ENCODE data around the gene SDR42E2.
"Not testable (repeated sequence)": the region's sequence is repeated elsewhere in the genome, so short reads cannot be mapped to it uniquely, and the experiment has no call there.

The SDR42E2 gene

DNA sequence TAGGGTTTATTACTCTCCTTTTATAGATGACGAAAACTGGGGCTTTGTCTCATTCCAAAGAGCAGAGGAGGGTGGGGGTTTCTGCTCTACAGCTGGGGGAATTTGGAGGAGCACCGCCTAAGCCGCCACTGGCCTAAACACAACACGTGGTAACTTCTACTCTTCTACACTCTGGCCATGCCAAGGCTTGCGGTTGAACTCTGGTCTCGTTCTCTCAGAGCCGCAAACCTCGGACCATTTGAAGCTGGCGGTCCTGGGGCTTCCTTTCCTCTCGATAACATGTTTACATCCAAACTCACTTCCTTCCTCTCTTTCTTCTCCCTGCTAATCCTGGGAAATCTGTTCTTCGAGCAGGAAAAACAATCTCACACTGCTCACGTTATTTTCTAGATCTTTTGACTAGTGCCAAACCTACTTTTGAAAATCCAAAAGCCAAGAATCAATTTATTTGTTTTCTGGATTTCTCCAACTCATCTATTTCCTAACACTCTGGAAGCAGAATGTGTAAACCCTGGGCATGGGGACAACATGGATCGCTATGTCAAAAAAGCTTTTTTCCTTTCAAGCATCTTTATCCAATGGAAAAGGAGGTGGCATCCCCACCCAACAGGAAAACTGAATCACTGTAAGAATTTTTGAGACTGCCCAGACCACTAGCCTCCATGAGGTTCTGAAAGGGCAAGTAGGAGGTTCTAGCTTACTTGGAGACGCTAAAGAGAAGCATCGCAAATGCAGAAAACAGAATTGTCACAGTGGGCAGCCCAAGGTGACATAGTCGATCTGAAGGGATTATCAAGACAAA lies 30.2 kb downstream of the SDR42E2 start:
- no peak for DNase-seq

DNA sequence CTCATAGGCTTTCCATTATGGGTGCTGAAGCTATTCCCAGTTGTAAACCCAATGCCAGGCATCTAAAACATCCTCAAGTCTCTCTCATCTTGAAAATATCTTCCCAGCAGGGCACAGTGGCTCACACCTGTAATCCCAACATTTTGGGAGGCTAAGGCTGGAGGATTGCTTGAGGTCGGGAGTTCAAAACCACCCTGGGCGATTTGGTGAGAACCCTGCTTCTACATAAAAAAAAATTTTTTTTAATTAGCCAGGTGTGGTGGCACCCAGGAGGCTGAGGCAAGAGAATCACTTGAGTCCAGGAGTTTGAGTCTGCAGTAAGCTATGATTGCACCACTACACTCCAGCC lies 30.7 kb downstream of the SDR42E2 start:
- DNase-seq = no peak

DNA sequence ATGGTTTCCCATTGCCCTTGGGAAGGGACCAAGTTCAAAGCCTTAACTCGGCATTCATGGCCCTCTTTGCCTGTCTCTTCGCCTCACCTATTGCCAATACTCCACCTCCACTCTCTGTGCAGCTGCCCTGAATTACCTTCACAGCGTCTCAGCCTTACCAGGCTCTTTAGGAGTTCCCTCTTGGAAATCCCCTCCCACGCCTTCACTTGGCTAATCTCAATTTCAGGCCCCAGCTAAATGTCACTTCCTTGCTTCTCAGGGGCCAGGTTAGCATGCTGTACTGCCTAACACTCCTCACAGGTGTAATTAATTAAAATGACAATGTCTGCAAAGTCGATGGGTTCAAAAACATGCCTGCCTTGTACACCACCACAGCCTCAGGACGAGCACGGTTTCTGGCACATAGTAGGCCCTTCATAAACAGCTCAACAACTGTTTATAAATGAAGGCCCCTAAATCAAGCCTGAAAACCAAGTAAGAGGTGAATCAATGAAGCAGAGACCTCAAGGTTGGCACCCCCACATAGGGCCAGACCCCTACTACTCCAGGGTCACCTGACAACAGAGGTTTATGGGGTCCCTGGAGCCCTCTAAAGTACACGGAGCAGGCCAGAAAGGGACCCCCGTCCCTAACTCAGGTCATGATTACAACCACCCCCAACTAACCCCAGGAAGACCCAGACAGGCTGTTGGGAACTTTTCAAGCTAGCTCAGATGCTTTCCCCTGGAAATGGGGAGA lies 32.6 kb downstream of the SDR42E2 start:
- no peak for DNase-seq

DNA sequence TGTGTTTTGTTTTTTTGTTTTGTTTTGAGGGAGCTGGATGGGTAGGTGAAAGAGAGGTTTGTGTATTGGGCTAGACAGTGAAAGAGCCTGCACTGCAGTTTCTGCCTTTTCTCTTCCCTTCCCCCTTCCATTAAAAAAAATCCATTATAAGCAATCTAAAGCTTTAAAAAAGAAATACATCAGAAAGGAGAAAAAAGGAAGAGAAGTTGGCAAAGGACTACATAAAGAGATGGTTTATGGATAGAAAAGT lies 33.1 kb downstream of the SDR42E2 start:
- DNase-seq = no peak

DNA sequence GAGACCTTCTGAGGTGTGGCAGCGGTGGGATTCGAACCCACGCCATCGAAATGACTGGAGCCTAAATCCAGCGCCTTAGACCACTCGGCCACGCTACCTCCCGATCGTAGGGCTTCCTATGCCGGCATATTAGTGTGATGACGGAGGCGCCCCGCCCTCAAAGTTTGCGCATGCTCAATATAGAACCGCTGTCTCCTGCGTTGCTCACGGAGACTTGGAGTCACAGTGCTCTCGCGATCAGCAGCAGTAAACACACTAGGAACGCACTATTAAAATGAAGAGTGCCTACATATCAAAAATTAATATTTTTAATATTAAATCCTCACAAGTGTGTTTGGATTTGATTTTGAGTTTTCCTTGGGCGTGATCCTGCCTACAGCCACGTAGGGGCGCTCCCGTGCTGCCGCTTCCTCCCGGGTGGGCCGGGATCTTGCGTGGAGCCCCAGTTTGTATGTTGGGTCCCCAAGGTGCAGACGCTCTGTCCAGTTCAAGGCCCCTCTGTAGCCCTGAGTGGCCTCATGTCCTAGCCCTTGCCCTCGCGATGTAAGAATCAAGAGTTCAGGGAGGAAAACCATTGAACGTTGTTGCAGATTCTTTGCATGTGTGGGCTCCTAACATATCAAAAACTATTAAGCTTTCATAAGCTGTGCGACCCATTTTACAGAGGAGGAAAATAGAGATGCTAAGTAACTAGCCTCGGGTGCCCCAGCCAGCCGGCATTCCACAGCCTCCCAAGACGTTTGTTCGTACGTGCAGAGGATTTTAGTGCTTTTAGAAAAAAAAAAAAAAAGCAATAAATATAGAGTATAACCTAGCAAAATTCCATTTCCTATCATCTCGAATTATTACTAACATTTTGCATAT lies 33.6 kb downstream of the SDR42E2 start:
- peak; percentile 44 for DNase-seq

DNA sequence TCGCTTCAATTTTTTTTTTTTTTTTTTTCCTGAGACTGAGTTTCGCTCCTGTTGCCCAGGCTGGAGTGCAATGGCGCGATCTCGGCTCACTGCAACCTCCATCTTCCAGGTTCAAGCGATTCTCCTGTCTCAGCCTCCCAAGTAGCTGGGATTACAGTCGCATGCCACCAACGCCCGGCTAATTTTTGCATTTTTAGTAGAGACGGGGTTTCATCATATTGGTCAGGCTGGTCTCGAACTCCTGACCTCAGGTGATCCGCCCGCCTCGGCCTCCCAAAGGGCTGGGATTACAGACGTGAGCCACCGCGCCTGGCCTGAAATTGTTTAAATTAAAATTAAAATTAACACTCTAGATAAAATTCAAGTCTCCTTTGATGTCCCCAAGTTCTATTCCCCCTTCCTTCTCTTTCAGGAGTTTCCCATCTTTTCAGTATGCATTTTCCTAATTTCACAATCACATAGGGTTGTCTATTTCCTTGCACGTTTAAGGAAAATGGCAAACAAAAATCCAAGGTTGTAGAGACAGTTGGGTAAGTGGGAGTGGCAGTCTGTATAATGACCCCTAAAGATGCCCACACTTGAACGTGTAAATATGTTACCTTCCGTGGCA lies 34.4 kb downstream of the SDR42E2 start:
- not testable (repeated sequence) for DNase-seq

DNA sequence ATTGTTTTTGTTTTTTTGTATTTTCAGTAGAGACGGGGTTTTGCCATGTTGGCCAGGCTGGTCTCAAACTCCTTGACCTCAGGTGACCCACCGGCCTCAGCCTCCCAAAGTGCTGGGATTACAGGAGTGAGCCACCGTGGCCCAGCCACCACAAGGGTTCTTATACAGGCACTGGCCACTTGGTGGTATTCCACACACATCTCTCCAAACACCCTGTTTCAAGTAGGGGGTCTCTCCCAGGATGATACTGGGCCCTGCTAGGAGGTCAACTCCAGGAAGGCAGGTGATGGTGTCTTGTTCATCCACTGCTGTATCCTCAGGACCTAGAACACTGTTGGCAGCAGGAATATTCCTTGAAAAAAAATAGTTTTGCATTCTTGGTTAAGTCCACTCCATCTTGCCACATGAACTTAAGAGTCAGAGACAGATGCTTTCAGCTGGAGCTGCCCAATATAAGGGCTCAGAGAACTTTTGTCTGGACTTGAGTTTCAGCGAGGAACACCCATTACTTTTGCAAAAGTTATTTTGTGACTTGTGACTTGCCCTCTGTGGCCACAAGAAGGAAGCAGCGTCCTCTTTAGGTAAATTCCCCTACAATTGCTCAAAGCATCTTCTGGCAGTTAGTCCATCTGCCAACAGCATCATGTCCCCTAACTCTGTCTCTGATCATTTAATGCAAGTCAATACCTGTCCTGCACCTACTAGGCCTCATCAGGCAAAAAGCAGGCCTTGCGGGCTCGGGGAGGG lies 36.4 kb downstream of the SDR42E2 start:
- DNase-seq = no peak

DNA sequence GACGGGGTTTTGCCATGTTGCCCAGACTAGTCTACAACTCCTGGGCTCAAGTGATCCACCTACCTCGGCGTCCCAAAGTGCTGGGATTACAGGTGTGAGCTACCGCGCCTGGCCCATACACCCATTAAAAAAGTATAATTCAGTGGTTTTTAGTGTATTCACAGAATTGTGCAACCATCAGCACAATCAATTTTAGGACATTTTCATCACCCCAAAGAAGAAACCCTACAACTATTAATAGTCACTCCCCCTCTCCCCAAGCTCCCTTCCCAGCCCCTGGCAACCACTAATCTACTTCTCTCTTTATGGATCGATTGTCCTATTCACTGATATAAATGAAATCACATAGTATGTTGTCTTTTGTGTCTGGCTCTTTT lies 39.9 kb downstream of the SDR42E2 start:
- DNase-seq = no peak

DNA sequence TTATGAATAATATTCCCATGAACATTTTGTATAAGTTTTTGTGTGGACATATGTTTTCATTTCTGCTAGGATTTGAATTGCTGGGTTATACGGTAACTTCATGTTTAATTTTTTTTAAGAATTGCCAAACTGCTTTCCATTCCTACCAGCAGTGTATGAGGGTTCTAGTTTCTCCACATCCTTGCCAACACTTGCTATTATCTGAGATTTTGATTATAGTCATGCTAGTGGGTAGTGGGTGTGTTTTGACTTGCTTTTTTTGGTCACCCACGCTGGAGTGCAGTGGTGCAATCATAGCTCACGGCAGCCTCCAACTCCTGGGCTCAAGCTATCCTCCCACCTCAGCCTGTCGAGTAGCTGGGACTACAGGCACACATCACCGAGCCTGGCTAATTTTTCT lies 40.8 kb downstream of the SDR42E2 start:
- no peak for DNase-seq

DNA sequence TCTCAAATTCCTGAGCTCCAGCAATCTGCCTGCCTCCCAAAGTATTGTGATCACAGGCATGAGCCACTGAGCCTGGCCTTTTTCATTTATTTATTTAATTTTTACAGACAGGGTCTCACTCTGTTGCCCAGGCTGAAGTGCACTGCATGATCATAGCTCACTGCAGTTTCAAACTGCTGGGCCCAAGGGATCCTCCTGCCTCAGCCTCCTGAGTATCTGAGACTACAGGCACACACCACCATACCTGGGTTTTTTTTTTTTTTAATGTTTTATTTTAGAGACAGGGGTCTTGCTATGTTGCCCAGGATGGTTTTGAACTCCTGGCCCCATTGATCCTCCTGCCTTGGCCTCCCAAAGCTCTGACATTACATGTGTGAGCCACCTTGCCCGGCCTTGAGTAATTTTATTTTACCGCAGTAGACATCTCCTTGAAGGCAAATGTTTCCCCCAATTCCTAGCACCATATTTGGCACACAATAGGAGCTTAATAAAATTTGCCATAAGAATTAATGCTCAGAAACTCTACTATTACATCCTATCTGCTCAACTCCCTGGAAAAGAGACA lies 41.9 kb downstream of the SDR42E2 start:
- DNase-seq = no peak

DNA sequence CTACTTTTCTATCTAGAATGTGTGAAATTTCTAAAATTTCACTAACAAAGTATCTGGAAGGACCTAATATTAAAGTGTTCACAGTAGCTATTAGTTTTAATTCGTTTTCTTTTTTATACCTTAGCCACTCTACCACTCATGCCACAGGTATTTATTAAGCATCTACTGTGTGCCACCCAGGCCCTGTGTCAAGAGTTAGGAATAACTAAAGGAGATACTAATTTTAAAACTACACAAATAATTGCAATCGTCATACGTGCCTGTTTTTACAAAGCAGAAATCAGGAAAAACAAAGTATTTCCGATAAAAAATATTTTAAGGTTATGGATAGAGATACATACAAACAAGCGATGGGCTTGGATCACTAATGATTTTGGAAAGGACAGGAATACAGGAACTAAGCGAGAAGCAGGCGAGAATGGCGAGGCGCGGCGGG lies 43.3 kb downstream of the SDR42E2 start:
- no peak for DNase-seq

DNA sequence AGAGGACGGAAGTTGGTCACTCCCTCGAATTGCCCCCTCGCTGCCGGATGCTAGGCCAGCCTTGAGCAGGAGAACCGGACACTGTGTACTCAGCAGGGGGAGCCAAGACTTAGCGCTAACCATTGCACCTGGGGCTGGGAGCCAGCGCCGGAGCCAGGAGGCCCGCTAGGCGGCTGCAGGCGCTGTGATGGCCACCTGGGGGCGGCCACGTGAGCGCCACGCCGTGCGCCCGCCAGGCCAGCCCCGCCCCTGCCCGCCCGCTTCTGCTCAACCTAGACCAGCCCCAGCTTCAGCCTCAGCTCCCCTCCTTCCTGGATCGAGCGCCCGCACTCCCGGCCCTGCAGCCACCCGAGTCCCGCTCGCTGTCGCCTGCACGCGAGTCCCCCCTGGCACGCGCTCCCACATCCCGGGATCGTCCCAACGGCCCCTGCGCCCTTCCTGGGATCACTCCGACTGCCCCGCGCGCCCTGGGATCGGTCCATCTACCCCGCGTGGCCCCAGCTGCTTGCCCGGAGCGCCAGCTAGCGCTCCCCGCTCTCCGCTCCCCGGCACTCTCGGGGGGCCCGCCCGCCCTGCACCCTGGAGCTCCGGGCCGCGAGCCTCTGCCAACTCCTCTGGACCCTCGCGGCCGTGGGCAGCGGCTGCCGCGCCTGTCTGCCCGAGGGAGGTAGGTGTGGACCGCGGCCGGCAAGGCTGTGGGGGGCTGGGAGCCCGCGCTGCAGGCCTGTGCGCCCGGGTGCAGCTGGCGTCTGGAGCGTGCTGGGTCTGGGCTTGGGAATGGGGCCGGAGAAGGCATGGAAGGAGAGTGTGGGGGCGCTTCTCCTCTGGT lies 43.9 kb downstream of the SDR42E2 start, which contains the start of gene EEF2K:
Gene EEF2K, plus strand, starts transcription at position 266 of the 829 bp plus-strand sequence. CDS start 19,452 bp downstream, outside the sequence.
- DNase-seq = peak; percentile 91

DNA sequence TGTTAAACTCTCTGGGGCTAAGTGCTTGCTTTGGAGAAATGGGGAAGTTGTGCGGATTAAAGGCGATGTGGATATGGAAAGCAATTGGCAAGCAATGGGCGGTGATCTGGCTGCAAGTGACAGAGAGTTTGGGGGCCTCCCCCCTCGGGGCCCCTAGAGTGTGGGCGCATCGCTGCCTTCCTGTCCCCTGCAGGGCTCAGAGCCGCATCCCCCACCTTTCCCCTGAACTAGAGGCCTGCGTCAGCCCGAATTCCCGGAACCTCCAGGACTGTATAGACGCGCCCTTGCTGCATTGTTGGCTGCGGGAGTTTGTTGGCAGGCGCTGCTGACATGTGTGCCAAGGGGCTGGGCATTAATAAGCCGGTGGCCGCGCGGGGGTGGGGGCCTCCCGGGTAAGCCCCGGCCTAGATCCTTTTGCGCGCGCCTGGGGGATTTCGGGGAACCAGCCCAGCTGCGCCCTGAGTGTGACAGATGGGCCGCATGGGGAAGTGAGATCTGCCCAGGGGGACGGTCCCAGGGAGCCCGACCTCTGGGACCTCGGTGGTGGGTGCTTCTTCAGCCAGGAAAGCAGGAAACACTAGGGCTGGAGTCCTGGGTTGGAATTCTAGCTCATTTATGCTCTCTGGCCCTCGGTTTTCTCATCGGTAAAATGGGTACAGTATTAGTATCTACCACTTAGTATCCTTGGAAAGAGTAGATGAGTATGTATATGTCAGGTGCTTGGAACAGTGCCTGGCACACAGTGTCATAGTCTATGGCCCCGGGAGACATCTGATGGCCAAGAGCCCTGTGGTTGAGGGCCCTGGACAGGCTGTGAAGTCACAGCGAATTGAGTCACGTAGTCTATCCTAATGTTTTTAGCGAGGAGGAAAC lies 44.8 kb downstream of the SDR42E2 start:
- peak; percentile 32 for DNase-seq

DNA sequence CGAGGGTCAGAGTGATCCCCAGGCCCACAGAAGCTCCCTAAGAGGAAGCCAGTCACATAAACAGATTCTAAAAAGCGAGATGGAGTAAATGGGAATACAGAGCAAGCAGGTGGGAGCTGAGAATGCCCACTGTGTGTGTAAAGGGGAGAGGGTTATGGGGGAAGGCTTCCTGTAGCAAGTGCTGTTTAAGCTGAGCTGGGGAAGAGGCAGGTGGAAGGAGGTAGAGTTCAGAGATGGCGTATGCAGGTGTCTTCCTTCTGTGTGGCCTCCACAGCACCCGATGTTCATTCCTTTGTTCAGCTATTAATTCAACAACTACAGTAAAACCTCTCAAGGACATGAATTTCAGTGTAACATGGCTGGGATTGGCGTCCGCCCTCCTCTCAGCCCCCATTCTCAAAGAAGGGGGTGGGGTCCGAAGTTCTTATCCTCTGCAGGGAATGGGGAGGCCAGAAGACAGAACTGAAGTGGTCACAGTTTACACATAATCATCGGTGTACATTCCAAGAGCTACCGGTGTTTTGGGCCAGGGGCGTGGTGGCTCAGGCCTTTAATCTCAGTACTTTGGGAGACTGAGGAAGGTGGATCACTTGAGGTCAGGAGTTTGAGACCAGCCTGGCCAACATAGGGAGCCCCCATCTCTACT lies 45.5 kb downstream of the SDR42E2 start:
- no peak for DNase-seq

DNA sequence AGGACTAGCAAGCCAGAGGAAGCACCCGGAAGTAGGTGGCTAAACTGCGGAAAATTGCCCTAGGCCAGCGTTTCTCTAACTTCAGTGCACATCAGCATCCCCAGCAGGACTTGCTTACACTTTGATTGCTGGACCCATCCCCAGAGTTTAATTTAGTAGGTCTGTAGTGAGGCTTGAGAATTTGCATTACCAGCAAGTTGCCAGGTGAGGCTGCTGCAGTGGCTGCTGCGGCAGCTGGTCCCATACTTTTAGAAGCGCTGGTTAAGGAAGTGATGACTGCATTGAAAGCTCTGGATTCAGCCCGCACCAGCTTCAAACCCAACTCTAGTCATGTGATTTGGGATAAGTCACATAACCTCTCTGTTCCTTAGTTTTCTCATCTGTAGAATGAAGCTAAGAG lies 48.0 kb downstream of the SDR42E2 start:
- DNase-seq = no peak

DNA sequence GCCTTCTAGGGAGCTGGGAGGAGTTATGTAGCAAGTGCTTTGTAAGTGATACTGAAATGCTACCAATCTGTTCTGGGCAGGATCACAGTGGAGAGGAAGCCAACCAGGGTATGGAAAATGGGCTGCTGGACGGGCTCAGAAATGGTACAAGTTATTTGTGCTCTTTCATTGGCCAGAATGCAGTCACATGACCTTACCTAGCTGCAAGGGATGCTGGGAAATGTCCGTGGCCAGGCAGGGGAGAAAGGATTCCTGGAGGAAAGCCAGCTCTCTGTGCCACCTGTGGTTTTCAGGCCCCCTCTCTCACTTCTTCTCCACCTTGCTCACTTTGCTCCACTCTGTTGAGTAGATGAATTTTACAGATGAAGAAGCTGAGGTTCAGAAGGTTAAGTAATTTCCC lies 48.5 kb downstream of the SDR42E2 start:
- DNase-seq = no peak

DNA sequence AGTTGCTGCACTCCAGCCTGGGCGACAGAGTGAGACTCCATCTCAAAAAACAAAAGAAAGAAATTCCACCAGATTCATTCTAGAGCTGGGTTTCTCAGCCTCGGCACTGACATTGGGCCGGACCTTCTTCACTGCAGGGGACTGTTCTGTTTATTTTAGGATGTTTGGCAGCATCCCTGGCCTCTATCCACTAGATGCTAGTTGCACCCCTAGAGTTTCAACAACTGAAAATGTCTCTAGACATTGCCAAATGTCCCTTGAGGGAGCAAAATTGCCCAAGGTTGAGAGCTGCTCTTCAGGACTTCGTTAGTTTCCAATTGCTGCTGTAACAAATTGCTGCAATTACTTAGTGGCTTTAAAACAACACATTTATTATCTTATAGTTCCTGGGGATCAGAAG lies 50.9 kb downstream of the SDR42E2 start:
- DNase-seq = no peak

DNA sequence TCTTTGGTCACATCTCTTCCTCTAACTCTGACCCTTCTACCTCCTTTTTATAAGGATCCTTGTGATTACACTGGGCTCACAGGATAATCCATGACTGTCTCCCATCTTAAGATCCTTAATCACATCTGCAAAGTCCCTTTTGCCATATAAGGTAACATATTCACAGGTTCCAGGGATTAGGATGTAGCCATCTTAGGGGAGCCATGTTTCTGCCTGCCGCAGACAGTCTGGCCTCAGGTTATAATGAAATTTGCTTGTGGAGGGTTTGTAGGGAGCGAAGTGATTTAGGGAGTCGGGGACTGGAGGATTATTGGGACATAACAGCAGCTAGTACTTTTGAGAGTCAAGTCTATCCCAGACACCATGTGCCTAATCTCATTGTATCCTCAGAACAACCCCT lies 51.5 kb downstream of the SDR42E2 start:
- DNase-seq = no peak

DNA sequence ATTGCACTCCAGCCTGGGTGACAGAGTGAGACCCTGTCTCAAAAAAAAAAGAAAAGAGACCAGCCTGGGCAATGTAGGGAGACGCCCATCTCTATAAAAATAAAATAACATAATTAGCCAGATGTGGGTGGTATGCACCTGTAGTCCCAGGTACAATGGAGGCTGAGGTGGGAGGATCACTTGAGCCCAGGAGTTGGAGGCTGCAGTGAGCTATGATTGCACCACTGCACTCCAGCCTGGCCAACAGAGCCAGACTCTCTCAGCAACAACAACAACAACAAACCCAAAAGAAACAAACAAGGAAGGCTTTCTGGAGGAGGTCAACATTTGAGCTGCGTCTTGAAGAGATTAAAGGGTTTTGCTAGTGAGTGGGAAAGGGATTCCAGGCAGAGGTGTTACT lies 52.1 kb downstream of the SDR42E2 start:
- no peak for DNase-seq

DNA sequence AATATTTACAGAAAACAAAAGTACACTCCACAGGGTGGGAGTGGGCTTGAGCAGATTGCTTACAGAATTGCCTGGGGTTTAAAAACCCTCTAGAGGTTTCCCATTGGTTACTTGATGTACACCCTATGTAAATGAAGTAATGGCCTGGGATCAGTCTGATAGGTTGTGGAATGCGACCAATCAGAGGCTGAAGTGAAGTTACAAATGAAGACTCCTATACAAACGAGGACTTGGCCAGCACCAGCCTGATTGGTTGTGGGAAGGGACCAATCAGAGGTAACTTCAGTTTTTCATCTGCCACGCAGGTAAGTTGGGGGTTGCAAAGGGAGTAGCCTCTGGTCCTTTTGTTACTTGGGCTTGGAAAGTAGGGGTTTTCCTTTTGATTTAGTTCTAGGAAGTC lies 52.6 kb downstream of the SDR42E2 start:
- no peak for DNase-seq

All from NCI-H524 treated with DMSO at 0.1 percent for 48 hours (cell line).